WTC11 (cell line): ENCODE data around the gene KLHDC9.

ENCODE experiments used
- CREB1 ChIP-seq: sonication (generic); formaldehyde crosslinking; IDR thresholded peaks from 2 replicates; pipeline ENCODE4 v1.8.0; 2023; ENCODE audit warnings: mild to moderate bottlenecking, missing genetic modification reagents
- CTCF ChIP-seq: fragments of 200-600 bp; IDR thresholded peaks from 2 replicates; pipeline ENCODE4 v1.8.0; 2022; ENCODE audit warnings: antibody characterized with exemption
- MYBL2 ChIP-seq: sonication (generic); formaldehyde crosslinking; IDR thresholded peaks from 2 replicates; pipeline ENCODE4 v1.8.1; 2023; ENCODE audit warnings: mild to moderate bottlenecking, moderate library complexity, missing genetic modification reagents
- NFYB ChIP-seq: sonication (generic); formaldehyde crosslinking; conservative IDR thresholded peaks from 2 replicates; pipeline ENCODE4 v1.8.0; 2022; ENCODE audit warnings: low read depth, missing genetic modification reagents
- PRRX2 ChIP-seq: fragments of 250-450 bp; sonication (Bioruptor Pico); IDR thresholded peaks from 2 replicates; pipeline ENCODE4 v1.8.0; 2021; ENCODE audit warnings: mild to moderate bottlenecking
- SP1 ChIP-seq: sonication (generic); formaldehyde crosslinking; conservative IDR thresholded peaks from 2 replicates; pipeline ENCODE4 v1.8.1; 2022; ENCODE audit warnings: missing genetic modification reagents
- ZNF232 ChIP-seq: sonication (generic); formaldehyde crosslinking; IDR thresholded peaks from 2 replicates; pipeline ENCODE4 v1.8.0; 2022; ENCODE audit warnings: mild to moderate bottlenecking, missing genetic modification reagents

GRCh38 chr1:161069731-161070270 lies 28.4 kb upstream of the KLHDC9 start, which contains the start of gene ARHGAP30:
- TF ChIP-seq CTCF (no peak), PRRX2 (CRISPR knock-in tag) (no peak), ZNF232 (no peak), NFYB (CRISPR knock-in tag) (no peak), CREB1 (CRISPR knock-in tag) (no peak), MYBL2 (CRISPR knock-in tag) (no peak), SP1 (CRISPR knock-in tag) (no peak)
